Sciatic nerve (tissue), 2 donors: Measurements from ENCODE around the gene CNTN4. TPM values are rescaled to one million over a fixed set of nuclear protein-coding genes. Genes with fewer than 3 reads are reported as not detected.
"Not testable (repeated sequence)": the region's sequence is repeated elsewhere in the genome, so short reads cannot be mapped to it uniquely, and the experiment has no call there.

ENCODE experiments used
- ATAC-seq: fragments of 200-7000 bp; cut with Tn5 transposase; one replicate; pipeline ENCODE4 v1.9.1; 2020; ENCODE audit warnings: mild to moderate bottlenecking, moderate library complexity
- DNase-seq: peaks from one replicate; pipeline ENCODE4 v3.0.0-alpha.2; 2020; ENCODE audit warnings: low spot score
- intact Hi-C: fragments of 100-400 bp; cut with DNase I; formaldehyde crosslinking; loops from one replicate; pipeline ENCODE4 v1.14.2; 2022
- total RNA-seq: library from RNA; stranded (reverse); fragmentation: NEBNext Ultra II Directional; extraction: Animal tissue kit (Norgen Biotek cat#: 25700); gene quantifications from one replicate; pipeline ENCODE4 v1.2.1, GENCODE V29; 2021
- donor health status: DM: no; HTN: no; CAD: no.
- donor health status: DM: no; HTN: no; CAD: no.

Gene CNTN4
- 80.0 TPM for total RNA-seq

DNA sequence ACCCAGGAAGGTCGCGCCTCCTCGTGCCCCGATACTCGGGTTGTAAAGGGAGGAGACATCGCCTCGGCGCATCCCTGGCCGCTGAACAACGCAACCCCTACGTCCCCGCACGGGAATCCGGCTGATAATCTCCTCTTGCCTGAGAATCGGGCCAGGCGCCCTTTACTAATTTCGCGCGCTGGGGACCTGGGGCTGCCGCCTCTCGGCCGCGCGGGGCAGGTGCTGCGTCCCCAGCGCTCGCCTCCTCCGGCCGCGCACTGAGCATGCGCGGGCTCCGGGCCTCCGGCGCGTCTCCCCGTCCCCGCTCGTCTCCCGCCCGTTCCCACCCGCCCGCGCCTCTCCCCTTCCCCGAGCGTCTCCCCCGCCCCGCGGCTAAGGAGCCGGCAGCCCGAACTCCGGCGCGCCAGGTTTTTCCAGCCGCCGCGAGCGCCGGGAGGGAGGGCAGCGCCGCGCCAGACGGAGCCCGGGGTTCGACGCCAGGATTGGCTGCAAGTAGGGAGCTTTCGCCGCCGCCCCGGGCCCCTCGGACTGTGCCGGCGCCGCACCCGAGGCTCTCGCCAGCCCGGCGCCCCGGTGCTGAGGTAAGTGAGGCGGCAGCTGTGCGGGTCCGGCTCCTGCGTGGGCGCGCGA is at the start of gene CNTN4:
TSS of gene CNTN4 (plus strand) at position 469 of the 630 bp plus-strand sequence.
- intact Hi-C loops = no loop called here
- DNase-seq = peak; percentile 85
- peak; percentile 90 for ATAC-seq

DNA sequence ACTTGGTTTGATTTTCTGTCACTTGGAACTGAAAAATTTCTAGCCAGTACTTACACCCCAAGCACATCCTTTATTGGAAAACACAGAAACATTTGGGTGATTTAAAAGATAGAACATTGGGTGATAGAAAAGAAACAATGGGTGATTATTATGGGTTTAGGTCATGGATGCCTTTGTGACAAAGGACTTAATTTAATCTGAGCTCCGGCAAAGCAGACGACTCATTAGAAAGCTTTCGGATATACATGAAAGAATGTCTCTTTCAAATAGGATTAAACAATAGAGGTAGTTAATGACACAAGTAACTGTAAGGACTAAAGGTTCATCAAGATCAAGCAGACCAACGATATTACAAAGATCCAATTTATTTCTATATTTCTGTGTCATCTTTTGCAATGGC is 37.3 kb upstream of the CNTN4 start:
- ATAC-seq (no peak), DNase-seq (no peak)
- intact Hi-C loops = no loop called here

DNA sequence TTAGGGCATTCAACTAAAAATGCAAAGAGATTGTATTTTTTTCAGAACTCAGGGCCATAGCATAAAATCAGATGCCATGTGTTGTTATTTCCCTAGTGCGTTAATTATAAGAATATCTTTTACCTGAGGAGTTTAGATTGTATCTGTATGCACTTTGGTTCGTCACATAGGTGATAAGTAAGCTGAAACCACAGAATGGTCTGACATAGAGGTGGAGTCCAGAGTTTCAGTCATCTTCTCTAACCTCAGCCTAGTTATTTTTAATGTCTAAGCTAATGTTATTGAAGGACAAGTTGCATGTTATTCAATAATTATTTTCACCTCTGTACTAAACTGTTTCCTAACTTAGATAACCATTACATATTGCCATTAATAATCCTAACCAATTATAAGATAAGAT is 27.1 kb upstream of the CNTN4 start:
- ATAC-seq = no peak
- no peak for DNase-seq
- intact Hi-C loops = no loop called here

- intact Hi-C loops = no loop called here
- ATAC-seq = no peak
These were observed 19.8 kb upstream of the CNTN4 start for GRCh38 chr3:2078821-2079220.

DNA sequence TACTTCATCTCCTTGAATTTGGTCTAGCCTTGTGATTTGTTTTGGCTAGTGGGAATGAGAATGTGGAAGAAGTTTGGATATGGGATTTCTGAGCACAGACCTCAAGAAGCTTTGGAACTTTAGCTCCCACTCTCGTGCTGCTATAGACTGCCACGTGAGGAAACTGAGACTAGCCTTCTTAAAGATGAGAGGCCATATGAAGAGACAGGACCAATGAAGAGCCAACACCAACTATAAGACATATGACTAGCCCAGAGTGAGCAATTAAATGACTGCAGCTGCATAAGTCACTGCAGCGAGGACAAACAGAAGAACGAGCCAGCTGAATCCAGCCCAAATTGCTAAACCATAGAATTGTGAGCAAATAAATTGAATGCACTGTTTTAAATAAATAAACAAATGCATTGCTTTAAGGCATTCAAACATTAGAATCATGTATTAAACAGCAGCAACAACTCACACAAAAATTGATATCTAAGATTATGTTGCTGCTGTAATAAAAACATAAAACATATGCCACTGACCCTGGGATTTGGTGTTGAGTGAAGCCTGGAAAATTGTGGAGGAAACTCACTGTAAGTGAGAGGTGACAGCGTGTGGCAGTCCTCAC is 15.7 kb upstream of the CNTN4 start:
- intact Hi-C loops = no loop called here

More at GRCh38 chr3:2078821-2079220, 19.8 kb upstream of the CNTN4 start:
- no peak for DNase-seq

DNA sequence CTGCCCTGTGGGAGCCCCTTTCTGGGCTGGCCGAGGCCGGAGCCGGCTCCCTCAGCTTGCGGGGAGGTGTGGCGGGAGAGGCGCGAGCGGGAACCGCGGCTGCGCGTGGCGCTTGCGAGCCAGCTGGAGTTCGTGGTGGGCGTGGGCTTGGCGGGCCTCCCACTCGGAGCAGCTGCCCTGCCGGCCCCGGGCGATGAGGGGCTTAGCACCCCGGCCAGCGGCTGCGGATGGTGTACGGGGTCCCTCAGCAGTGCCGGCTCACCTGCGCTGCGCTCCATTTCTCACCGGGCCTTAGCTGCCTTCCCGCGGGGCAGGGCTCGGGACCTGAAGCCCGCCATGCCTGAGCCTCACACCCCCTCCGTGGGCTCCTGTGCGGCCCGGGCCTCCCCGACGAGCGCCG is 15.1 kb upstream of the CNTN4 start:
- intact Hi-C loops, ATAC-seq, DNase-seq: not testable (repeated sequence)

More for the DNA sequence above, 15.7 kb upstream of the CNTN4 start:
- ATAC-seq = no peak
- DNase-seq = no peak

- intact Hi-C loops = no loop called here
These were observed 8.4 kb upstream of the CNTN4 start for GRCh38 chr3:2090095-2090911.

DNA sequence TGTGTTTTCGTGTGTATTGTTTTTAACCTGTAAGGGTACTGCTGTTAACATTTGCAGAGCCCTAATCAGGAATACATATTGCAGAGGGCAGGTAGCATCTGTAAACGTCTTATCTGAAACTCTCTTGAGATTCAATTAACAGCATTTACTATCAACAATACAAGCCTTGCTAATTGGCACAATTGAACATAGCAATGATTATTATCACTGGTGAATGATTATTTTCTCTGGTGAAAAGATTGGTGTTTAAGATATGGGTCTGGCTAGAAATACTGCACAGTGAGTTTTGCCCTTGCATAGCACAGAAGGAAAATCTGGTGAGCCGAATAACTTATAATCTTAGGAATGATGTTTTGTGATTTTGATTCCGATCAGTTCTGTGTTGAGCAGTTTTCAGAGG is 5.9 kb upstream of the CNTN4 start:
- DNase-seq = no peak
- no peak for ATAC-seq
- intact Hi-C loops = no loop called here

More at GRCh38 chr3:2090095-2090911, 8.4 kb upstream of the CNTN4 start:
- no peak for DNase-seq
- ATAC-seq = no peak

DNA sequence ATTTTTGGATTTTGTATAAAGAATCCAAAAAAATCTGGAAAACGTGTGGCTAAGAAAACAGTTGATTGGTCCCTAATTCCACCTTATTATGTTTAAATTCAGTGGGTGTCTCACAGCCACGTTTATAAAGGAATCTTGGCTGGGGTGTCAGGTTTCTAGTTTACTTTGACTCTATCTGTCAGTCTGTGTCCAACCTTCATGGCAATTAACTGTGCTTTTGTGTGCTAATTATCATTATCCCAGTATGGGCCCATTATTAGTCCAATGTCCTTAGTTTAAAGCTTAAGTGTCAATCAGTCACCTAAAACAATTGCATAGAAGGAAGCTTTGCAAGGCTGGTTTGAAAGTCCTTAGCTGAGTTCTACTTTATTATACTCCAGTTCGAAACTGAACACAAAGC is 3.7 kb upstream of the CNTN4 start:
- ATAC-seq (no peak), DNase-seq (no peak)
- intact Hi-C loops = no loop called here

DNA sequence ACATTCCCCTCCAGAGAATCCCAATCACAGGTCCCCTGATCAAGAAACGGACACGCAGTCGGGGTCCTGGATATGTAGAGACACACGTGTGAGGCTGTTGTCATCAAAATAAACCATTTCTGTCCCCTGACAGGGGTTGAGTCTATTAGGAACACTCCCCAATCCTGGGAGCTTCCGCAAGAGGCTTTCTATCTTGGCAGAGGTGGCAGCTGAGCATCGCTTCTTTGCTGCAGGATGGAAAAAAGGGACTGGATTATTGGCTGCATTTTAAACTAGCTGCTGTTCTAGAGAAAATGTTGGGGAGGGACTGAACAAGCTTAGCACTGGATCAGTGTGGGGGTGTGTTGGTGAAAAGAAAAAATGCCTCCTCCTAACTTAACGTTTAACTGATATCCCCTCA is 2.5 kb upstream of the CNTN4 start:
- ATAC-seq (peak; percentile 27), DNase-seq (no peak)
- intact Hi-C loops = no loop called here

GRCh38 chr3:2097641-2098191 is 950 bp upstream of the CNTN4 start:
- intact Hi-C loops = no loop called here
- DNase-seq = no peak
- peak; percentile 65 for ATAC-seq

DNA sequence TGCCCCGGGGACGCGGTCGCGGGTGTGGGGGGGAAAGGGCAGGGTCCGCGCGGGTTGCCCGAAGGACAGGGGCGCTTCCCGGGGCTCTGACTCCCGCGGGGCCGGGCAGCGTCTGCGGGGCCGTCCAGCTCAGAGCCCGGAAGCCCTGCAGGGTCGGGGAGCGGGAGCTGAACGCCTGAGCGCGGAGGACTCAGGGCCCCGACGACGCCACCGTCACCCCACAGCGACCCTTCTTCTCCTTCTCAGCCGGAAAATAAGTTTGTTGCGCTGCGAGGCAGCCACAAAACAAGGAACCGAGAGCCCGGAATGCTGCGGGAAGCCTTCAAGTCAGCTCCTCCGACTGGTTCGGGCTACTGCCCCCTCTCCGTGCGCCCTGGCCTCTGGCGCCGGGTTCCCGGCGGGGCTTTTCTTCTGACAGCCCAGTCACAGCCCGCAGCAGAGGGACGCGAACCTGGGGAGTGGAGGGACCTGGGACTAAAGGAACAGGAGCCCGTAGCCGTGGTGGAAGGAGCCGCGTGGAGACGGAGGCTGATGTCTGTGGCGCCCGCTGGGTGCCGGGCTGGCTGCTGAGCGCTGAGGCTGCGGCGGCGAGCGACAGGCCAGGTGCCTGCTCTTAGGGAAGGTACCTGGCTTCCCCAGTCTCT is 484 bp downstream of the CNTN4 start:
- peak; percentile 34 for ATAC-seq
- DNase-seq = no peak
- intact Hi-C loops = no loop called here

DNA sequence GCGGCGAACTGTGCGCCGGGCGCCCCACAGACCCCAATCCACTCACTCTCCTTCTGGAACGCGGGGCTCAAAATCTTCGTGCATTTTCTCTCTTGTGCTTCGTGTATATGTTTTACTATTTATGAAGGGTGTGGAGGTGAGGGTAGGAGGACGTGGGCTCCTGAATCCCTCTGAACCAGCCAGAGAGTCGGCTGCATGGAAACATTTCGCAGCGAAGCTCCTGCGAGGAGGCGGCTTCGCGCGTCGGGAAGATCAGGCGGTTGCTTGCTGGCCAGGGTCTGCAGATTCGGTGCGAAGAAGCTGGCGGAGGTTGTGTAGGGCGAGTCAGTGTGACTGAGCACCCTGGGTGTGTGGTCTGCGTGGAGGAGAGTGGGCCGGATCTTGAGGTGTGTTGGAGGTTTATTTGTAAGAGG is 1.1 kb downstream of the CNTN4 start:
- peak; percentile 29 for ATAC-seq

DNA sequence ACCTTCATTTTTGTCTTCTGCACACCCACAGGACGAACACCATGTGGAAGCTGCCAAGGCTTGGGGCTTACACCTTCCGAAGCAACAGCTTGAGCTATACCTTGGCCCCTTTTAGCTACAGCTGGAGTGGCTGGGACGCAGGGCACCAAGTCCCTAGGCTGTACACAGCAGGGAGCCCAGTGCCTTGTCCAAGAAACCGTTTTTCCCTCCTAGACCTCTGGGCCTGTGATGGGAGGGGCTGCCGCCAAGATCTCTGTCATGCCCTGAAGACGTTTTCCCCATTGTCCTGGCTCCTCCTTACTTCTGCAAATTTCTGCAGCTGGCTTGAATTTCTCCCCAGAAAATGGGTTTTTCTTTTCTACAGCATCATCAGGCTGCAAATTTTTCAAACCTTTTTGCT is 7.8 kb downstream of the CNTN4 start:
- DNase-seq = no peak
- ATAC-seq = no peak
- intact Hi-C loops = no loop called here

More for the DNA sequence above, 1.1 kb downstream of the CNTN4 start:
- intact Hi-C loops = no loop called here
- no peak for DNase-seq

DNA sequence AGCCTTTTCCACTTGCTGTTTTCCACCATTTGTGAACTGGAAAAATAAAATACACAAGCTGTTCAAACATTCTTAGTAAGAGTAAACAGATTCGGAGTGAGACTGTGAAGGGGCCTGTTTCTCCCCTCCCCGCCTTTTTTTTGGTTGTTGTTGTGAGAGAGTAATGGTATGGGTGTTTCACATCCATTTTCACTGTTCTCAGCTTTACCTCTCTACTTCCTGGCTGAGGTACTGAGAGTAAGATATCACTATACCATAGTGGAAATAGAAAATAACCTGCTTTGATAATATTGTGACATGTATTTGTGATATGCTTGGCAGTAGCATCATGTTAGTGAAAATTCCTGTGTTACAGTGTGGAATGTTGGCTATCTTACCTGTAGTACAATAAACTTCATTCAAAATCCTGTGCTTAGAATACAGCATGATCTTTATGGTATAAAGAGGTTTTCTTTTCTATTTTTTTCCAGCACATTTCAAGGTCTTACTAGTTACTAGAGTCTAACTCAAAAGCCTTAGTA is 12.0 kb downstream of the CNTN4 start:
- intact Hi-C loops = no loop called here
- ATAC-seq (no peak), DNase-seq (no peak)

DNA sequence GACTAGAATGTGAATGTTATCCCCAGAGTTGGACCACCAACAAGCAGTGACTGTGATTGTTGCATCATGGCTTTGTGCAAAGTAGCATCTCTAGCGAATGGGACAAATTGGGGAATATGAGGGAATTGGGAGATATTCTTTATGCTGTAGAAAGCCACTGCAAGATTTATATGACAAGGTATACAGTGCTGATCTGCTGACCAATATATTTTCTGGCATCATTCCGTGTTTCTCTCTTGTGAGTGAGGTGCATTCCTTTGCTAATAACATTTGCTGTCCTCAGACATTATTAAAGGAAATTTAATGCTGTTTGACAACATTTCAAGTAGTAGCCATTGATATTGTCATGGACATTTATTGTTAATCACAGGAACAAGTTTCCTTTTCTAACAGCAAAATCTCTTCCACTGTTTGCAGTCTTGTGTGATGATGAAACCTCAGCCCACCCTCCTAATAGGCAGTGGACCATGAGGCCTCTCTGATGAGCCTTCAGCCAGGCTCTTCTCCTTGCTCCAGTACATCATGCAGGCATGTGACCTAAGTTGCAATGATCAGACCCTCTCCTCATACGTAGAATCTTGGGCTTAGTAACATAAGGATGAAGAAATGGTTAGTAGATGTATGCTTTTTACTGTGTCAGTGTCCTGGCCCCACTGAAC is 16.1 kb downstream of the CNTN4 start:
- intact Hi-C loops = no loop called here
- ATAC-seq (no peak), DNase-seq (no peak)

- ATAC-seq (no peak), DNase-seq (no peak)
- intact Hi-C loops = no loop called here
These were observed 32.1 kb downstream of the CNTN4 start for GRCh38 chr3:2130726-2131125.

DNA sequence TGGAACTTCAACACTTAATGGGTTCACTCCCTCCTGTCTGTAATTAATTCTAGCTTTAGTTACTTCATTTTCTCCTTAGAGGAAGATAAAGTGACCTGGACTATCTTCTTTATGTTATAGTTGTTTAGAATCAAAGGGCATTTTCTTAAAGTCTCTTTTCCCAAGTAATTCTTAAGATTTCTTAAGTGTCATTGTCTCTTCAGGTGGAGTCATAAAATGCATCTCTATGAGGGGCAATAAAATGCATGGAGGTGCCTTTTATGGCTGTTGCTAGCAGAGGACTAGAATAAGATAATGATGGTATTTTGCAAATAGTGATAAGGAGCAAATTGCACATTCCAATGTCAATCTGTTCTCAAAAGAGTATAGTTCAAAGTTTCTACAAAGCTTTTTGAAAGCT is 34.5 kb downstream of the CNTN4 start:
- DNase-seq (no peak), ATAC-seq (no peak)
- intact Hi-C loops = no loop called here

DNA sequence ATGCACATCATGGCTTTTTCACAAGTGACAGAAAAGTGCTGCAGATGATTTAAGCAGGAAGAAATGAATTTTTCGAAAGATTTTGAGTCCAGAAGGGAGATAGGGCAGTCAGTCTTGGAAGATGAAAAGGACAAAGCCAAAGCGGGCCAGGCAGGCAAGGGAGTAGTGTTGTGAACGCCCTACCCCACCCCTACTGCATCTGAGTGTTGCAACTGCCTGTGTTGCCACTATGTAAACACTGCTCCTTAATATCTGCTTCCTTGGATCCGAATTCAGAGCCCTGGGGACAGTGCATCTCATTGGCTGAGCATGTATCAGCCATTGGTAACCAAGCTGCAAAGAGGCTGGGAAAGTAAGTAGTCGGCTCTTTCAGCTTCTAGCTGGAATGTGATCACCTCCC is 39.0 kb downstream of the CNTN4 start:
- DNase-seq (no peak), ATAC-seq (peak; percentile 45)
- intact Hi-C loops = no loop called here
